GM13976 (cell line): ENCODE measurements around the gene BANF2.
"Not testable (repeated sequence)": the region's sequence is repeated elsewhere in the genome, so short reads cannot be mapped to it uniquely, and the experiment has no call there.

Experiments used
- DNase-seq: peaks from one replicate; pipeline ENCODE4 v3.0.0; 2012; ENCODE audit warnings: low spot score
- in situ Hi-C: fragments of 300-500 bp; cut with MboI; formaldehyde crosslinking; loops from one replicate; pipeline ENCODE4 v1.12.0; 2022; ENCODE audit warnings: low sequenced_read_pairs, mixed read lengths, inconsistent platforms; ENCODE audit not compliant: unreplicated experiment
- TF ChIP-seq, protein P1 (sequence below): IDR thresholded peaks from 2 replicates; pipeline ENCODE4 v1.5.1; 2012; ENCODE audit warnings: borderline replicate concordance, mild to moderate bottlenecking; ENCODE audit not compliant: insufficient read depth; ENCODE audit errors: extremely low read depth, missing control alignments, control extremely low read depth

The BANF2 gene

DNA sequence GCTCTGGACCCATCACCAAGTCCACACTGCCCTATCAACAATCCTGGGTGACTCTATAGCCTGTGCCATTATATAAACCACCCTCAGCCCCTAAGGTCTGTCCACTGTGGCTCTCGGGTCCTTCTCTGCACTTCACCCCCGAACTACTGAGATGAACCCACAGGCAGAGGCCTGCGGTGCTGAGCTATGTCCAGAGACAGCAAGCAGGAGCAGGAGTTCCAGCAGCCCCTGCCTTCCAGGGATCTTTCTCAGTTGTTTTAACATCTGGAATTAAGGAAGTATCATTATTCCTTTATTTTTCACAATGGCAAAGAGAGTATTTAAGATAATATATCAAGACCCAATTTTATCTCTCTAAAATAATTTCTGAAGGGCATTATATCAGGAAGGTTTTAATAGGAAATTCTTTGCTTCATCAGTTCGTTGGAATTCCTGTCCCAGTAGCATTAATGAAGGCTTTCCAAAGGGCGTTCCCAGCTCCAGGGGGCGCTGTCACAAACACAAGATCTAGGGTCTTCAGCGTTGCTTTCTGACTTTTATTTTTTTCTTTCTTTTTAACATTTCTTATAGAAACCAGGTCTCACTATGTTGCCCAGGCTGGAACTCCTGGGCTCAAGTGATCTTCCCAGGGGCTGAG lies 45.0 kb upstream of the BANF2 start:
- peak; percentile 20 for DNase-seq
- TF ChIP-seq, protein P1, sequence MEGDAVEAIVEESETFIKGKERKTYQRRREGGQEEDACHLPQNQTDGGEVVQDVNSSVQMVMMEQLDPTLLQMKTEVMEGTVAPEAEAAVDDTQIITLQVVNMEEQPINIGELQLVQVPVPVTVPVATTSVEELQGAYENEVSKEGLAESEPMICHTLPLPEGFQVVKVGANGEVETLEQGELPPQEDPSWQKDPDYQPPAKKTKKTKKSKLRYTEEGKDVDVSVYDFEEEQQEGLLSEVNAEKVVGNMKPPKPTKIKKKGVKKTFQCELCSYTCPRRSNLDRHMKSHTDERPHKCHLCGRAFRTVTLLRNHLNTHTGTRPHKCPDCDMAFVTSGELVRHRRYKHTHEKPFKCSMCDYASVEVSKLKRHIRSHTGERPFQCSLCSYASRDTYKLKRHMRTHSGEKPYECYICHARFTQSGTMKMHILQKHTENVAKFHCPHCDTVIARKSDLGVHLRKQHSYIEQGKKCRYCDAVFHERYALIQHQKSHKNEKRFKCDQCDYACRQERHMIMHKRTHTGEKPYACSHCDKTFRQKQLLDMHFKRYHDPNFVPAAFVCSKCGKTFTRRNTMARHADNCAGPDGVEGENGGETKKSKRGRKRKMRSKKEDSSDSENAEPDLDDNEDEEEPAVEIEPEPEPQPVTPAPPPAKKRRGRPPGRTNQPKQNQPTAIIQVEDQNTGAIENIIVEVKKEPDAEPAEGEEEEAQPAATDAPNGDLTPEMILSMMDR: peak; percentile 32
- in situ Hi-C loops: no loop called here

DNA sequence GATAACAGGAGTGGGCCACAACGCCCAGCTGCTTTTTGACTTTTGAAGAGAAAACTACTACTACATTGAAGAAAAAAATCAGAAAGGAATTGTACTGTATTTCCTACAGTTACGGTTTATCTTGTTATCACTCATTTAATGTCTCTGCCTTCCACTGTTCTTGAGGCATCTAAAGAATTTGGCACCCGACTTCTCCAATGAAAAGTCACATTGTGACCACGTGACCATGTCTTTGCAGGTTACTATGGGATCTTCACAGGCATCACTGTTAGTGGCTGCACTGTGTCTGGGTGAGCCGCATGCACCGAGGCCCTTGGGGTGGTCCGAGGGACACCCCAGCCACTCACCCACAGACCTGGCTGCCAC lies 44.5 kb upstream of the BANF2 start:
- TF ChIP-seq, protein P1: no peak
- peak; percentile 14 for DNase-seq
- in situ Hi-C loops: no loop called here

DNA sequence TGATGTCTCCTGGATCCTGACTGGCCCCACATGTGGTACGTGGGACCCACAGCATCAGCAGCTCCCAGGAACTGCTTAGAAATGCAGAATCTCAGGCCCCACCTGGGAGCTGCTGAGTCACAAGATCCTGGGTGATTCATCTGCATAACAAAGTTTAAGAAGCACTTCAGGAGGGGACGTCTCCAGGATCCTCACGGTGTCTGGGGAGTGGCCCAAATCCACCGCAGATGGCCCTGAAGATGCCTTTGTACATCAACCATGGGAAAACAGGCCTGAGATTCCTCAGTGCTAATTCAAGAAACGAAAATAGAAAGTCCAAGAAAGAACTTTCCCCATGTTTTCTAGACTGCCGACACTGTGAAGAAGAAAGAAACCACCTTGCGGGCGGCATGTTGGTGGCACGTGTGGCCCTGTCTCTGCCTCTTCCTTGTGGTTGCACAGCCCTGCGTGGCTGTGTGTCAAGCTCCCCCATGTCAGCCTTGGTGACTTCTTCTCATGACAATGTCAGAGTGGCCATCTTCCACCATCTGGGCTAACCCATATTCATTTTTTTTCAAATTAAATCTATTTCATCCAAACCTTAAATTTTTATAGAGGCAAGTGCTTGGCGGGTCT lies 43.8 kb upstream of the BANF2 start:
- TF ChIP-seq, protein P1: no peak
- in situ Hi-C loops: no loop called here
- DNase-seq: peak; percentile 17

DNA sequence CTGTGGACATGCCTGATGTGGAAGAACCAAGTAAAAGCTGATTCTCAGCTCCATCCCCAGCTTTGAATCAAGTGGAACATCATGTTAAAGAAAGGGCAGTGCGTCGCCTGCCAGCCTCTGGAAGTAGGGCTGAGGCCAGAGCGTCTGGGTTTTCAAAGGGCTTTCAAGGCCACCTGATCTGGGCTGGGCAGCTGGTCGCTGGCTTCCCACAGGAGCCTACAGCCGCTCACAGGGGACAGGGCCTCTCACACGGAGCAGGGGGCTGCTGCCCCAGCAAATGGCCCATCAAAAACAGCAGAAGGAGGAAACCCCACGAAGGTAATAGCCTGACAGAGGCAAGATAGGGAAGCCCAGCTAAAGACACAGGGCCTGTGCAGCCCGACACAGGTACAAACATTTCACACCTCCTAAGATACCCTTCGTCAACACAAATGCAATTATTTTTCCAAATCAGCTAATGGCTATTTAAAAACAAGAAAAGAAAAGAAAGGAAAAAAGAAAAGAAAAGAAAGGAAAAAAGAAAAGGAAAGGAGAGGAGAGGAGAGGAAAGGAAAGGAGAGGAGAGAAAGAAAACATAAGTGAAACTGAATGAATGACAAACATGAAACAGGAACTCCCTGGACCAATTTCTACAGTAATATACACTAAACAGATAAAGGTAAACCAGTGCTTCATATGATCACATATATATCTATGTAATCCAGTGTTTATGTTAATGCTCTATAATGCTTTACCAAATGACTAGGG lies 42.5 kb upstream of the BANF2 start:
- DNase-seq: no peak
- in situ Hi-C loops: no loop called here
- TF ChIP-seq, protein P1: no peak

DNA sequence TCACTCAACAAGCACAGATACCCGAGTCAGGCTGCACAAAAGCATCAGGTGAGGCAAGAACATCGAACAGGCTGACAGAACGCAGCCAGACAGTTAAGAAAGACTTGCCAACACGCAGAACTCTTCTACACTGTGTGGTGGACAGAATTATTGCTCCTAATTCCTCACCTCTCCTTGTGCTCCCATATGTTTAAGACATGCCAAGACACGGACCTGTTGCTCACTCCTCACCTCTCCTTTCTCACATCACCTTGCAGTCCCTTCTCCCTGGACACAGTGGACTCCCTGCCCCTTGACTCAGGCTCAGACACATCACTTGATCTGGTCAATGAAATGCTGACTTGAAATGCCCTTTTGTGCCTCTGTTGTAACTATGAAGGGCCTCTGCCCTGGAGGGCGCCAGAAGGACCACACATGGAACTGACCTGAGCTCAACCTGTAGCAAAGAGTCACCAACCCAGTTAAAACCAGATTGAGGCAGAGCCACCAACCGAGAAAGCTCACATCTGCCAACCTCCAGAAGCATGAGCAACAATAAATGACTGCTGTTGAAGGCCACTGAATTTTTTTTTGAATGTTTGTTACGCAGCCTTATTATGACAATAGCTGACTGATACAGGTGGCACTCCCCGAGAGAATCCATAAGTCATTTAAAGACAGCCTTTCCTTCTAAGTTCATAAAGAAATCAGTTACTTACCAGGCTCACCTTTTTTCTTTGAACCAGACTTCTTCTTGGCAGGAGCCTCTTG lies 41.7 kb upstream of the BANF2 start:
- in situ Hi-C loops: no loop called here
- DNase-seq: peak; percentile 13
- TF ChIP-seq, protein P1: no peak

DNA sequence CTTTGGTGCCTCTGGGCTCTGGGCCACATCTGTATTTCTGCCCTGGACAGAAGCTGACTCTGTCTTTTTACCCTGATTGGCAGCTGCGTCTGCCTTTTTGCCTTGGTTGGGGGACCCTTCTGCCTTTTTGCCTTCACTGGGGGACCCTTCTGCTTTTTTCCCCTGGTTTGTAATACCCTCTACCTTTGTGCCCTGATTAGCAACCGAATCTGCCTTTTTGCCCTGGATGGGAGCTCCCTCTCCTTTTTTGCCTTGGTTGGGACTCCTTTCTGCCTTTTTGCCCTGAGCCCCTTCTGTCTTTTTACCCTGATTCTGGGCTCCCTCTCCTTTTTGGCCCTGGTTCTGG lies 41.1 kb upstream of the BANF2 start:
- TF ChIP-seq, protein P1: no peak
- in situ Hi-C loops: no loop called here
- DNase-seq: no peak

DNA sequence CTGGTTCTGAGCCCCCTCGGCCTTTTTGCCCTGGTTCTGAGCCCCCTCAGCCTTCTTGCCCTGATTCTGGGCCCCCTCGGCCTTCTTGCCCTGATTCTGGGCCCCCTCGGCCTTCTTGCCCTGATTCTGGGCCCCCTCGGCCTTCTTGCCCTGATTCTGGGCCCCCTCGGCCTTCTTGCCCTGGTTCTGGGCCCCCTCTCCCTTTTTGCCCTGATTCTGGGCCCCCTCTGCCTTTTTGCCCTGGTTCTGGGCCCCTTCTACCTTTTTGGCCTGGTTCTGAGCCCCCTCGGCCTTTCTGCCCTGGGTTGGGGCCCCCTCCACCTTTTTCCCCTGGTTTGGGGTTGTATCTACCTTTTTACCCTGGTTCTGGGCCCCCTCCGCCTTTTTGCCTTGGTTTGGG lies 40.4 kb upstream of the BANF2 start:
- in situ Hi-C loops, DNase-seq: not testable (repeated sequence)
